Lower leg skin (tissue), 3 donors: ENCODE data around the gene NF1.

Source experiments
- CTCF ChIP-seq, 3 donors: fragments of 450-650 bp; IDR thresholded peaks; one replicate each; pipeline ENCODE4 v1.5.1; 2016; ENCODE audit warnings: antibody characterized with exemption in 3 of 3, mild to moderate bottlenecking in 3 of 3, moderate library complexity in 2 of 3
- POLR2A ChIP-seq, 2 donors: fragments of 450-650 bp; IDR thresholded peaks; one replicate each; pipeline ENCODE4 v1.6.1; 2016 to 2017; ENCODE audit warnings: antibody characterized with exemption in 2 of 2, mild to moderate bottlenecking in 1 of 2, moderate library complexity in 1 of 2

- TF ChIP-seq CTCF (IDR thresholded peaks at IDR 0.05) (no peak), POLR2A (IDR thresholded peaks at IDR 0.05) (no peak)
Measured at GRCh38 chr17:31231852-31232251, 137.1 kb downstream of the NF1 start.
